Measurements from ENCODE around the gene TFEB.
A peak's percentile ranks its signal among the peaks of the same experiment; 100 is the strongest.

Gene TFEB

DNA sequence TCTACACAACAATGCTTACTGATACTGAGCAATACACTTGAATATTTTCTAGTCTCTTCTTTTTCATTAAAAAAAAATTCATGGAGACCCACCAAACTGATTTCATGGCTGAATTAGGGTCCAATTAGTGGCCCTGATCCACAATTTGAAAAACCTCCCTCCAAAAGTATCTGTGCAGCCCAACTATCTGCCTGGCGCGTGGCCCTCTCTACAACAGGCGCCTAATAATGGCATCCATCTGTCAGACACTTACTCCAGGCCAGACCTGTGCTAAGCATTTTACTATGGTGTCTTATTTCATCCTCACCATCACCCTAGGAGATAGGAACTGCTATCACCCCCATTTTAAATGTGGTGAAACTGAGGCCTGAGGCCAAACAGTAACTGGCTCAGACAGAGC is 14.0 kb downstream of the TFEB start:
- no peak for DNase-seq

DNA sequence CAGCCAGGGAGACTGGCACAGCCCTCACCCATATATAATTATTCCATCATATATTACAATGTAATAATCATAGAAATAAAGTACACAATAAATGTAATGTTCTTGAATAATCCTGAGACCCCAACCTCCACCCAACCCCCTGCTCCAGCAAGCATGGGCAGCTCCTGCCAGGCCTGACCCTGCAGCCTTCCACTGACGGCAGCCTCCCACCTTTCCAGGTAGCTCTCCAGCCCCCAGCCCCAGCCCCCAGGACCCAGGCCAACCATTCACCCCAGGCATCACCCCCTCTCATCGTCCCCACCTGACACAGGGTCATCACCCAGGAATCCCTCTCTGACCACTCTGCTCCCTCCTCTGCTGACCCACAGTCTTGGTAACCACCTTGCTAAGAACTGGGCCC is 14.6 kb downstream of the TFEB start:
- no peak for DNase-seq

DNA sequence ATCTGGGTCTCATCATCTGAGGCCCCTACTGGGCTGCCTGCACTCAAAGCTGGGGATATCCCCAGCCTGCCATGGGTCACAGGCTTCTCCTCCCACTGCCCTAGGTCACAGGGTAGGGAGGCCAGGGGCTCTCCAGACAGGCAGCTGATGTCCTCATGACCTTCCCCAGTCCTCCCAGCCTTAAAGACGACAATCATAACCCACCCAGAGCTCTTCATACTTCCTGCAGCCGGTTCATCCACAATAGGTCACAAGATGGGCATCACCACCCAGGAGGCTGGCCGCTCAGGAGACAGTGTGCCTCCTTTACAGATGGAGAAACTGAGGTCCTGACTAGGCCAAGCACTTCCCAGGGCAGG is 15.2 kb downstream of the TFEB start:
- no peak for DNase-seq

DNA sequence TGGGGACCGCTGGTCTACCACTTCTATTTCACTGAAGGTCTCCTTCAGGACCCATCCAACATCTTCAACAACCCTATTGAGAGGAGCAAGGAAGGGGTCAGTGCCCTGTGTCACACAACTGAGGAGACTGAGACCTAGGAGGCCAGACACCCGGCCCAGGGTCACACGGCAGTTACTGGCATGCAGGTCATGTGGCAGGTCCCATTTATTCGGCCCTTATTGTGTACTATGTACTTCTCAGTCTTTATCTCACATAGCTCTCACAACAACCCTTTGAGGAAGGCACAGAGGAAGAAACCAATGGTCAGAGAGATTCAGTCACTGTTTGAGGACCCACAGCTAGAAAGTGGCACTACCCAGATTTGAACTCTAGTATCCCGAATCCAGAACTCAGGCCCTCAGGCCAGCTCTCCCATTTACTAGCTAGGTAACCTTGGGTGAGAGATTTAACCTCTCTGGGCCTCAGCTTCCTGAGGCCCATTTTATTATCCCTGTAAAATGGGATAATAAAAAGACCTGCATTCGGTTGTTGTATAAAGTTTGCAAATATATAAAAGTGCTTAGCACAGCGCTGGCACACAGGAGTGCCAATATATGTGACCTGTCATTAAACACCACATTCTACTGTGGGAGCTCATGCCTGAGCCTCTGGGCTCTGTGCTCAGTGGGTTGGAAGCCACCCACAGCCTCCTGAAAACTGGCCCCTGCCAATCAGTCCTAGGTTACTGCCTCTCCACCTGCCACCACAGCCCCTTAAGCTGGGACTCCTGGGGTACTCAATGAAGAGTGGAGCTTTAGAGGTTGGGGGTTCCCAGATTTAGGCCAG is 15.8 kb downstream of the TFEB start:
- no peak for DNase-seq

DNA sequence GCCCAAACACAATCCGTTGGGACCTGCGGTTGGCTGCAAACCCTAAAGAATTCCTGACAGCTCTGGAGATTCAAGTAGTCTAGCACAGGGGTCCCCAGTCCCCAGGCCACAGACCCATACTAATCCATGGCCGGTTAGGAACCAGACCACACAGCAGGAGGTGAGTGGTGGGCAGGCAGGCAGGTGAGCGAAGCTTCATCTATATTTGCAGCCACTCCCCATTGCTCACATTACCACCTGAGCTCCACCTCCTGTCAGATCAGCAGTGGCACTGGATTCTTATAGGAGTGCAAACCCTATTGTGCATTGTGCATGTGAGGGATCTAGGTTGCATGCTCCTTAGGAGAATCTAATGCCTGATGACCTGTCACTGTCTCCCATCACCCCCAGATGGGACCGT is 16.6 kb downstream of the TFEB start:
- no peak for DNase-seq

DNA sequence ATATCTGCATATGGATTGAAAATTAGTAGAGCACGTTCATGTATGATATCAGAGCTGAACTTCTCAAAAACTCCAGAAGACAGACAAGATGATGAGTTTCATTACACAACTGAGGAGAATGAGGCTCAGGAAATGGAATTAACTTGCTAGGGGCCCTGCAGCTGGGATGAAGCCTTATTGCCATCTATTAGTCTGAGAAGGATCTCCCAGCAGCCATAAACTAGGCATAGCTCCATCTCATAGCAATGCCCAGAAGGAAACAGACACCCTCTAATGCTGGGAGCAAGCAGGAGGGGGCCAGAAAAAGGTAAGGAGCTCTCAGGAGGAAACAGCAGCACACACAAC is 18.0 kb downstream of the TFEB start:
- DNase-seq = no peak

DNA sequence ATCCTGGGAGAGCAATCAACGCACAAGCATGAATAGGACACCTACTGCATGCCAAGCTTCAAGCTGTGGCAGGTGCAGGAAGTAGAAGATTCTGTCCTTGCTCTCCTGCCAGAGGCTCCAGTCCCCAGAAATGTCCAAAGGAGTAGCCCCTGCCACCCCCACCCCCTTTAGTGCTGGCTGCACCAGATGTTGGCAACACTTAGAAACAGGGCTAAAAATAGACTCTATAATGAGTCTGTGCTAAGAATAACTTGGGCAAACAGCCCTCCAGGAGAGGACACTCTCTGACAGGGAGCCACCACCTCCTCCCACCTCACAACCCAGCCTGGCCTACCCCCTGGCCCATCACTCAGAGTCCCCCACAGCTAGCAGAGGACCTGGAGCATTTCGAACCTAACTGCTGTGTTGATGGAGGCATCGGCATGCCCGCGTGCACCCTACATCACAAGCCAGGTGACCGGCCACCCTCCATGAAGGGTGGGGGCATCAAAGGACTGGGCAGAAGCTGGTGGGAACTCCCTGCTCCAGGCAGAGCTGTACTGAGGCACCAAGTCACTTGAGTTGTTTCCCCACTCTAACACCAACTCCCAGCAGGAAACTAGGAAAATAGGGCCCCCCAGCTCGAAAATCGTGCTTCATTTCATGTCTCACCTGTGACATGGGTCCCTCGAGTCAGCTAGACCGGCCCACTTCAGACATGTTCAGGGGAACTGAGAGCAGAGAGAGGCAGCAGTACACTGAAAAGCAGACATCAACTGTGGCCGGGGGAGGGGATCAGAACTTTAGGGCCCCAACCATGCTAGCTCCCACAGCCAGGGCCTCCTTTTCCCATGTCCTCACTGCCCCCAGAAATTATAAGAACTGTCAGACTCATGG is 18.7 kb downstream of the TFEB start:
- DNase-seq = peak; percentile 21

DNA sequence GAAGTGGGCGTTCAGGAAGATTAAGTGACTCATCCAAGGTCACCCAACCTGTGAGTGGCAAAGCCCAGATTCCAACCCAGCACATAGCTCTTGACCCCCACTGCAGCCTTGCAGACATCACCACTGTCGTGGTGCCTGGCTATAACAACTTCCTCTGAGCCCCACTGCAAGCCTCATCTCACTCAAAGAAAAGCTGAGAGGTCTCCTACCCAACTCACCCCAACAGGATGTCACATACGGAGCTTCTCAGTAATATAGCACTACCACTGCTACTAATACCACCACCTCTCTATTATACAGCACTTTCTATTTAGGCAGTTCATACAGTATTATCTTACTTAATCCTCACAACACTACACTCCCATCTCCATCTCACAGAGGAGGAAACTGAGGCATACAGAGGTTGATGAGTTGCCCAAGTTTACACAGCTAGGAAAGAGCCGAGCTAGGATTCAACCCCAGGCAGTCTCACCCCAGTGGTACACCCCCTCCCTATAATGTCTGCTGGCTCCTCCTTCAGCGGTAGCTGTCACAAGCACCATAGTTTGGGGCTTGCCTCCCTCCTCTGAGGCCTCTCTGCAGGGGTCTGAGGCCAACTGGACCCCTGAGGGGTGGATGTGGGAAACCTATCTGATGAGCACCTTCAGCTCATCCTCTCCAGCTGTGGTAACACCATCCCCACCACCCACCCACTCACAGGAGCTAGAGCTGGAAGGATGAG is 19.5 kb downstream of the TFEB start:
- DNase-seq = no peak

DNA sequence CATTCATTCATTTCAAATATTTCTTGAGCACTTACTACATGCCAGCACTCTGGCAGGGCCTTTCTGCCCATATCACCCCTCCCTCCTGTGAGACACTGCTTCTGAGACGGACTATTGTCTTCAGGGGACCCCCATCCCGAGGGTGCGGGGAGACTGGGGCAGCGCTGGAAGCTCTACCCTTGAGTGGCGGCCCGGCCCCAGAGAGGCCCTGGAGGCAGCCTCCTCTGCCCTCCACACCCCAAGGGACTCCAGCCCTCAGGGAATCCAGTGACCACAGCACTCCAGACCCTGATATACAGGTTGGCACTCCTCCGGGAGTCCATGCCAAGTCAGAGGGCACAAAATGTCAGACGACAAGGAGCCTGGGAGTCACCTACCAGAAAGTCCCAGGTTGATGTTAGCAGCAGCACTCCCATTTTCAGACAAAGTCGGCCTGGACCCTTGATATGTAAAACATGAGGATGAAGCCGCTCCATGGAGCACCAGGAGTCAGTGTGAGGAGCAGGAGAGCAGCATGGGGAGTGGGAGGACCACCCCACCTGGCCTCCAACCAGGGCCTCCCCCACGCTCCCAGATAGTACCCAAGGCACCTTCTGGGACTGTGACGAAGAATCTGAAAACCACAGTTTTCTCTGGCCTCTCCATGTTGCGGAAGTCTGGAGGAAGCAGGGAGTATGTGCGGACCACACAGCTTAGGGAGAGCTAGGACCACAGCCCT is 20.7 kb downstream of the TFEB start:
- no peak for DNase-seq

DNA sequence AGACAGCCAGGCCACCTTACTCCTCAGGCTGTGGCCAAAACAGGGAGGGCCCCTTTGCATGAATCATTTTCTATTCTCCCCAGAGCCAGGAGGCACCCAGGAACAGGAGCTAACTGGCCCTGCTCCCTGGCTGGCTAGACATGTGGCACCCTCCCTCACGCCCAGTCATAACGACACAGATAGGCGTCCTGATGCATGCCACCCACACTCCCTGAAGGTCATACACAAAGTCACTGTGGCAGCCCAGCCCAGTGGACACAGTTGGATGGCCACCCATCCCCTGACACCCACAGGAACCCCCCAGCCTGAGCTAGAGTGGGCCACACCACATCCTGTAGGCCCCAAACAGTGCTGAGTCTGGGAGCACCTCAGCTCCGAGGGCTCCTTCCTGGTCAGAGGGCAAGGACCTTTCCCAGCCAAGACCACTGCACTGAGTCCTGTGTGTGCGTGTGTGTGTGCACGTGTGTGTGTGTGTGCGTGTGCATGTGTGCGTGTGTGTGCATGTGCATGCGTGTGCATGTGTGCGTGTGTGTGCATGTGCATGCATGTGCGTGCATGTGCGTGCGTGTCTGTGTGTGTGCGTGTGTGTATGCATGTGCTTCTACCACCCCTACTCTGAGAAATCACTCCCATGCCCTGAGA is 21.6 kb downstream of the TFEB start:
- DNase-seq = no peak

DNA sequence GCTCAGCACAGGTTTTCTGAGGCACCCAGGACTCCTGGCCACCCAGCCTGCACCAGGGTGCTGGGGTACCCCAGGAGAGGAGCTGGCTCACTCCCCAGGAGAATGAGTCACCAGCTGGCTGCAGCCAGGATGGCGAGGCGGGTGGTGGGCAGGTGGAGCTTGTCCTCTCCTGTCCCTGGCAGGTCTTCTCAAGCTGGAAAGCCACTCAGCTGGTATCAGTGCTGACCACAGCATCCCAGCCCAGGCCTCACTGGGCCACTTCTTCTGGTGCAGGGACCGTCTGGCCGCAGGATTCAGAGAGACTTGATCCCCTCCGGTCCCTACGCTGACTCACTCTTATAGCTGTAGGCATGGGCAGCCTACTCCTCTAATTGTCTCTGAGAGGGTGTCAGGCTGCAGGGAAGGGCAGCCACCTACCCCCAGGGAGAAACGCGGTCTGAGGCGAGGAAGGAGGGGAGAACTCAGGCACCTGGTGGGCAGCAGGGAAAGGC is 22.2 kb downstream of the TFEB start:
- peak; percentile 75 for DNase-seq

DNA sequence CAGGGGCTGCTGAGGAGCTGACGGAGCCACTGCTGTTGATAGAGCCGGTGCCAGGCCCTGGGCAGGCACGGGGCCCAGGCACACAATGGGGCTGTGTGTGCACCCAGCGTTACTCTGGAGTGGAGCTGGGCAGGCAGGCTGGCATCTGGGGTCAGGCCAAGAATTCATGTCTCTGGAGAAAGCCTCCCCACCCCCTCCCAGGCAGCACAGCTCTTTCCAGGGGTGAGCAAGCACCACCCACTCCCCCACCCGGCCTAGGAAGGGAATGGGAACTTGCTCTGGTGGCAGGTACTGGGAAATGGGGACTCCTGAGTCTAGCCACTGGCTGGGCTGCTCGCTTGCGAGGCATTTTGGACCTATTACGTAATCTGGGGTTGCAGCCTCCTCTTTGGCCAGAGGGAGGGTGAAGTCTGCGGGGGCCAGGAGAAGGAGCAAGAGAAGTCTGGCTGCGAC is 22.7 kb downstream of the TFEB start:
- DNase-seq = peak; percentile 29

DNA sequence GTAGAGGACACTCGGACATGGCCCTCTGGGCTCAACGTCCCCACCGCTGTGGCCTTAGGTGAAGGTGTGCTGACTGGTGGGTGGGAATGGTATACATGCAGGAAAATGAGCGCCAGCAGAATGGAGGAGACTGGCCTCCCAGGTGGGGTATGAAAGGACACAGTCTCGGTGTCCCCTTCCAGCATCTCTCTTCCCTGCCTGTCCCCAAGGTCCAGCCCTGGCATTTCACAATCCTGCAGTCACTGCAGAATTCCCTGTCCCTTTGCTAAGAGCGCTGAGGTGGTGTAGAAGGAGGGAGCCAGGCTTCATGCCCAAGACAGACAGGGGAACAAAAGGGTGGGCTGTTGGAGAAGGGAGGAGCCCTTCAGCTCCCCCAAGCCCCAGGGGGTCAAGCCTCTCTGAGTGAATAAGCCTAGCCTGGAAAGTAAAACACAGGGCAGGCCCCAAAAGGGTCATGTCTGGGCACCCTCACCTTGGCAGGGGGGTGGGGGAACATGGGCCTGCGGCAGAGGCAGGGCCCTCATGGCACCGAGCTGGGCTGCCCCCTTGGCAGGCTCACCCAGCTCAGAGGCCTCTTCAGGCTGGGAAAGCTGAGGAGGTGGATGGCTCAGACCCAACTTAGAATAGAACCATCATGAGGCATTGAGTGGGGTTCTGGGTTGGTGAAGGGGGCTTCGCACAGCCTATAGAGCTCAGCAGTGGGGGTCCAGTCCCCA is 23.9 kb downstream of the TFEB start:
- DNase-seq = no peak

DNA sequence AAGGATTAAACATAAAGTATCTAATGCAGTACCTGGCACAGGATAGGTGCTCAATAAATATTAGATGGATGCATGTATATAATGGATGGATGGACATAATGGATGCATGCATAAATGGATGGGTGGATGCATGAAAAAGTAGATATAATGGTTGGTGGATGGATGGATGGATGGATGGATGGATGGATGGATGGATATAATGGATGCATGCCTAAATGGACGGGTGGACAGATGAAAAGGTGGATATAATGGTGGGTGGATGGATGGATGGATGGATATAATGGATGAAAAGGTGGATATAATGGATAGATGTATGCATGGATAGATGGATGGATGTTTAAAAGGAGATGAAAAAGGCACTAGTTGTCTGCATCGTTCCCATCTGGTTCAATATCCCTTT is 26.0 kb downstream of the TFEB start:
- no peak for DNase-seq

DNA sequence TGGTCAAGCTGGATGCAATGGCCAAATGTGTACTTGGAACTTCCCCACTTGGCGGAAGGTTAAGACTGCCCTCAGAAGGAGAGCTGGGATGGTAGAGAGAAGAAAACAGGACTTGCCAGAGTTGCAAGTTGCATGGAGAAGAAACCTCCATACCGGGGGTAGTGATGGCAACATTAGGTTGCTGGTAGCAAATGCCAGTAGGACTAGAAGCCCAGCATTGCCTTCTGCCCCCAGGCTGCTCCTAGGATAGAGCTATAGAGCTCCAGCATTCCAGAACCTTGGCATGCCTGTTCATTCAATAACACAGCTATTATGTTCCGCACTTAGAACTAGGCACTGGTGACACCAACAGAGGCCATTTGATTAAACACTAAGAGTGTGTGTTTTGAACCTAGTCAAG is 26.6 kb downstream of the TFEB start:
- DNase-seq = no peak

DNA sequence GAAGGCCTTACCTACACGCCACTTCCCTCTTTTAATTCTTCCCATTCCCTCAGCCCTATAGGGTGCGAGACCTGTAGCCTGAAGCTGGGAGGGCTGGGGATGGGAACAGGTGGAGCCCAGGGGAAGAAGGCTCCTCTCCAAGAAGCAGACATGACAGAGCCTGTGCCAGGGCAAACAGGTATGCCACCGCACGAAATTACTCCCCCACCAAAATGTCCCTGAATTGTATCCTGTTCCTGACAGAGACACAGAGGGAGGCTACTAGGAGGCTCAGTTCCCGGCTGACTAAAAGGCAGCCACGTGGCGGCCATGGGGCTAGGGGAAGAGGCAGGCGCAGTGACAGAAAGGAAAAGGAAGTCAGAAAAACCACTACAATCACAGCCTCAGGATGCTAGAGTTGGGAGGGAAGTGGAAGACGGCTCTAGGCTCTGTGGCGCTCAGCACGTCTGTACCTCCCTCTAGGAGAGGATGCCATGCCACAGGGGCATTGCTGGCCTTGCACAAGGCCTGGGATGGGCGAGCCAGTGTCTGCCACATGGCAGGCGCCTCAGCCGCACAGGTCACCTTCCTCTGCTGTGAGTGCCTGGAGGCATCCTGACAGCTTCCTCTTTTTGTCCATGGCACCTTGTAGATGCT is 27.7 kb downstream of the TFEB start:
- DNase-seq = no peak

DNA sequence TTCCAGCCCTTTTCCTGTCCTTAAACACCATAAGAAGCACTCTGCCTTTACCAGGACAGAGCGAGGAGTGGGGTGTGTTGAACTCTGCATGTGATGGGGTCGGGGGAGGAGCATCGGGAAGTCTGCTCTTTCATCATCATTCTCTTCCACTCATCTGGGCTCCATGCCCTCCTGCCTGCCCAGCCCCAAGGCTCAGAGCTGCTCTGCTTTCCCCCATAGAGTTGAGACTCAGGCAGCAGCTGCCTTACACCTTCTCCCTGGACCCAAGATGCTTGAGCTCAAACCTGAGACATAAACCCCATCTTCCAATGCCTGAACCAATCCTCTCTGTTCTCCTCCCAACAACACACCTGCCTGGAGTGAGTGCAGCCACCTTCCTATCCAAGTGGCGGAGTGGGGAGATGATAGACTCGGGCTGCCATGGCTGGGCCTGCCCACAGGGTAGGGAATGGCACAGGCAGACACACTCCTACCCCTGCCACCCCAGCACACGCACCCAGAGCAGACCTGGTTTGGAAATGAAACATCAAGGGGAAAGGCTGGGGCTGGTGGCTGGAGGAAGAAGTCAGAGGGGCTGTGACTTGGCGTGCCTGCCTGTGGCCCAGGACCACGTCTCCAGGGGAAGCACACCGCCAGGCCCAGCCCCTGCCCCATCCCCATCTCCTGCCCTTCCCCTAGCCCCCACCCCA is 28.4 kb downstream of the TFEB start:
- no peak for DNase-seq

DNA sequence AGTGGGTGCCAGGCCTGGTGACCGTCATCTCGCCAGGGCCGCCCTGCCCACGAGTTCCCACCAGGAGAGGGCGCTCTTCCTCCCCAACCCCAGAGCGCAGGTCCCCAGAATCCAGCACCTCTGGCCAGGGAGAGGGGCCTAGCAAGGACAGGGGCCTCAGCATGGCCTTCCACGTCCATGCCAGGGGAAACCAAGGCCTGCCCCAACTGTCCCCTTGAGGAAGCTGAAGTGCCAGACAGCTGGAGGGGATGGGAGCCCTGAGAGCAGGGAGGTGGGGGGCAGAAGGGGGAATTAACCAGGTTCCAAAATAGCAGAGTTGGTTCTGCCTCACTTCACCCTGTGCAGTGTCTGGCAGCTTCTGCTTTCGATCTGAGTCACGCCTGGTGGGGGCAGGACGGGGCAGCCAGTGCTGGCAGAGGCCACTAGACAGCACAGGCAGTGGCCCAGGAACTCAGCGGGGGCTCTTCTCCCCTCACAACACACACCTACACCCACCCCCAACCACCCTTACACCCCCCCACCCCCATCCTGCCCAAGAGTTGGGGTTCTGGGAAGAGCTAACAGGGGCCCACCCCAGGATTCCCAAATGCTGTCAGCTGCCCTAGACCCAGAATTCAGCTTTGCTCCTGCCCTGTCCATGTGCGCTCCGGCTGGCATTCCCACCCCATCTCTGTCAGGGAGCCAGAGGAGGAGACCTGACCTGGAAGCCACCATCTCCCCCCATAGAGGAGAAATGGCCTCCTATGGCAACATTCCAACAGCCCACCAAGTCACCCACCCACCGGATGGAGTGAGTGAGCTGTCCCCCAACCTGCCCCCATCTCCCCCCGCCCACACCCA is 29.2 kb downstream of the TFEB start:
- DNase-seq = peak; percentile 79

DNA sequence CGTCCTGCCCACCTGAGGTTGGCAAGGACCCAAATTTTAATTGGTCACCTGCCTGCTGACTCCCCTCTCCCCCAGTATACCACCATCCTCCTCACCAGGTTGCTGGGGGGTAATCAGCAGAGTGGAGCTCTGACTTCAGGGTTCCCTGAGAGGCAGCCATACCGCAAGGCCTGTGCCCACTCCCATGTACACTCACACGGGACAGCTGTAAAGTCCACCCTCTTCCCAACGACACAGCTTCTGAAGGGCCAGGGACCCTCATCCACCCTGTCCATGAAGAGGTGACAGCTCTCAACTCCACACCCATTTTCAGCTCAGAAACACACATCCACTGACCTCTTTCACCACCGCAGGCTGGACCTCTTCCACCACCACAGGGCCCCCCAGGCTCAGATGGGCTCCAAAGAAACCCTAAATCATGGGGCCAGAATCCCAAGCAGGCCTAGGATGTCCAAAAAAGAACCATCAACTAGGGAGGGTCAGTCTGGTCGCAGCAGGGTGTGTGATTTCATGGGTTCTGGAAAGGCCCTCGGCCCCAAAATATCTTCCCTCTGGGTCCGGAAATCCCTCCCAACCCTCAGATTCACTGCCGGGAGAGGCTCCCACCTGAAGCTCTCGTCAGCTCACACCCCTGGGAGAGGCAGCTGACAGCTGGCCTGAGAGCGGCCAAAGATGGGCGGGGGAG is 30.0 kb downstream of the TFEB start:
- peak; percentile 70 for DNase-seq
